ENCODE results near the gene TENM4. TPM values are rescaled to one million over a fixed set of nuclear protein-coding genes. Genes with fewer than 3 reads are reported as not detected.
A peak's percentile ranks its signal among the peaks of the same experiment; 100 is the strongest.

Gene TENM4
- polyA plus RNA-seq, 3 donors, result 21.1 to 26.5 (median 26.0) TPM

- DNase-seq, result no peak
Observed at GRCh38 chr11:78744202-78744601, 696.6 kb downstream of the TENM4 start.

GRCh38 chr11:78742430-78742829 is 698.4 kb downstream of the TENM4 start:
- DNase-seq, result no peak

- DNase-seq, result no peak
Observed at GRCh38 chr11:78741741-78742140, 699.1 kb downstream of the TENM4 start.

GRCh38 chr11:78740199-78741071 is 700.4 kb downstream of the TENM4 start:
- DNase-seq, result no peak

GRCh38 chr11:78737891-78738290 is 702.9 kb downstream of the TENM4 start:
- no peak for DNase-seq

GRCh38 chr11:78737301-78737700 is 703.5 kb downstream of the TENM4 start:
- DNase-seq, result no peak

GRCh38 chr11:78735711-78736110 is 705.1 kb downstream of the TENM4 start:
- DNase-seq, result no peak

GRCh38 chr11:78733031-78733430 is 707.8 kb downstream of the TENM4 start:
- DNase-seq, result no peak

GRCh38 chr11:78732246-78732645 is 708.6 kb downstream of the TENM4 start:
- DNase-seq, result no peak

GRCh38 chr11:78731027-78731426 is 709.8 kb downstream of the TENM4 start:
- DNase-seq, result no peak

GRCh38 chr11:78730267-78730824 is 710.5 kb downstream of the TENM4 start:
- no peak for DNase-seq

- no peak for DNase-seq
Observed at GRCh38 chr11:78727816-78728215, 713.0 kb downstream of the TENM4 start.

- no peak for DNase-seq
Observed at GRCh38 chr11:78725200-78725599, 715.6 kb downstream of the TENM4 start.

GRCh38 chr11:78722786-78723185 is 718.0 kb downstream of the TENM4 start:
- no peak for DNase-seq

- DNase-seq, result no peak
Observed at GRCh38 chr11:78720281-78720989, 720.4 kb downstream of the TENM4 start.

- DNase-seq, result no peak
Observed at GRCh38 chr11:78717041-78717440, 723.8 kb downstream of the TENM4 start.

GRCh38 chr11:78715639-78716311 is 725.1 kb downstream of the TENM4 start:
- peak; percentile 60 for DNase-seq

- DNase-seq, result no peak
Observed at GRCh38 chr11:78714539-78714938, 726.3 kb downstream of the TENM4 start.

GRCh38 chr11:78711735-78712134 is 729.1 kb downstream of the TENM4 start:
- no peak for DNase-seq

- DNase-seq, result no peak
Observed at GRCh38 chr11:78710417-78710816, 730.4 kb downstream of the TENM4 start.

GRCh38 chr11:78708388-78708787 is 732.4 kb downstream of the TENM4 start:
- no peak for DNase-seq

GRCh38 chr11:78706551-78706950 is 734.3 kb downstream of the TENM4 start:
- DNase-seq, result no peak
